K562 (cell line): ENCODE data around the gene CNDP1. TPM values are rescaled to one million over a fixed set of nuclear protein-coding genes. Genes with fewer than 3 reads are reported as not detected.

Experiments
- ATAC-seq: fragments of 200-7000 bp; cut with Tn5 transposase; 3 replicates; pipeline ENCODE4 v1.9.1; 2020; ENCODE audit warnings: moderate library complexity
- BruUV-seq: library from RNA; stranded (reverse); fragments of 400-500 nt; replicated peaks from 2 replicates; lab custom pipeline; 2021; lab: Mats Ljungman, UMichigan
- CTCF ChIA-PET: fragments of 300-600 bp; formaldehyde crosslinking; extraction: SDS; loops from one replicate; lab custom pipeline; 2021; ENCODE audit warnings: low intra/inter-chr PET ratio; lab: Yijun Ruan, JAX
- POLR2A ChIA-PET: fragments of 300-600, 350-650 bp; sonication (Branson Sonifier 250); formaldehyde crosslinking; extraction: SDS; loops from one replicate; lab custom pipeline; 2021; ENCODE audit warnings: antibody characterized with exemption, inconsistent platforms; lab: Yijun Ruan, JAX
- DNase-seq, 4 experiments: peaks; one replicate each; pipeline versions ENCODE4 v3.0.0 to v3.0.0-alpha.2; 2011 to 2018; ENCODE audit warnings: low spot score in 3 of 4, mixed read lengths in 3 of 4; ENCODE audit errors: extremely low read depth in 1 of 4
- FAIRE-seq: peaks from 2 replicates; lab custom pipeline; 2011; peaks lifted over from hg19 to GRCh38; lab: Jason Lieb, UNC
- H2AFZ ChIP-seq: 2 replicates; pipeline ENCODE4 v1.6.0; 2011; ENCODE audit warnings: low read depth, low read length, control low read depth, inconsistent platforms
- H3K27ac ChIP-seq: fragments of 200-600 bp; 3 replicates; pipeline ENCODE4 v1.8.0; 2011; ENCODE audit warnings: low read depth, mild to moderate bottlenecking, control low read depth, inconsistent platforms, low read length, moderate library complexity, mixed read lengths; ENCODE audit errors: extremely low read depth
- H3K27me3 ChIP-seq, 2 experiments: fragments of 300-600 bp in 1 of 2; 2 replicates in 1 of 2; 3 replicates in 1 of 2; pipeline versions ENCODE4 v1.6.0 to v1.8.0; 2011; ENCODE audit warnings: inconsistent platforms in 2 of 2, low read length in 2 of 2, mild to moderate bottlenecking in 1 of 2, mixed read lengths in 1 of 2, moderate library complexity in 1 of 2; ENCODE audit not compliant: control insufficient read depth in 2 of 2, insufficient read depth in 2 of 2
- H3K36me3 ChIP-seq: fragments of 300-600 bp; 3 replicates; pipeline ENCODE4 v1.8.0; 2011; ENCODE audit warnings: mild to moderate bottlenecking, low read length, inconsistent platforms; ENCODE audit not compliant: control insufficient read depth, insufficient read depth
- H3K4me1 ChIP-seq, 2 experiments: fragments of 200-600 bp in 1 of 2; replicated peaks in 1 of 2; 2 replicates in 1 of 2; 3 replicates in 1 of 2; pipeline versions ENCODE4 v1.5.1 to v1.8.0; 2011; ENCODE audit warnings: inconsistent platforms in 2 of 2, low read length in 2 of 2, mild to moderate bottlenecking in 1 of 2, mixed read lengths in 1 of 2, moderate library complexity in 1 of 2; ENCODE audit not compliant: control insufficient read depth in 2 of 2, insufficient read depth in 2 of 2
- H3K4me2 ChIP-seq: 2 replicates; pipeline ENCODE4 v1.6.1; 2011; ENCODE audit warnings: low read length, control low read depth, inconsistent platforms, mixed read lengths; ENCODE audit not compliant: insufficient read depth
- H3K4me3 ChIP-seq: fragments of 200-600 bp; sonication (generic), shearing (Covaris generic); 2 replicates; pipeline ENCODE4 v1.5.1; 2016; ENCODE audit warnings: control low read depth, inconsistent platforms
- H3K79me2 ChIP-seq: fragments of 200-600 bp; 3 replicates; pipeline ENCODE4 v1.8.0; 2011; ENCODE audit warnings: low read length, inconsistent platforms; ENCODE audit not compliant: control insufficient read depth, insufficient read depth
- H3K9ac ChIP-seq, 2 experiments: 2 replicates each; pipeline versions ENCODE4 v1.6.0 to v1.6.1; 2011; ENCODE audit warnings: low read depth in 2 of 2, low read length in 2 of 2, control low read depth in 1 of 2, inconsistent platforms in 1 of 2, mild to moderate bottlenecking in 1 of 2, mixed read lengths in 1 of 2; ENCODE audit not compliant: insufficient read depth in 1 of 2
- H3K9me1 ChIP-seq: one replicate; pipeline ENCODE4 v1.6.0; 2011; ENCODE audit warnings: inconsistent platforms, mild to moderate bottlenecking, low read length, moderate library complexity; ENCODE audit not compliant: control insufficient read depth, insufficient read depth
- H3K9me3 ChIP-seq: replicated peaks from 2 replicates; pipeline ENCODE4 v1.5.1; 2011; ENCODE audit warnings: low read depth, low read length, inconsistent platforms; ENCODE audit not compliant: control insufficient read depth, insufficient read depth
- H4K20me1 ChIP-seq: replicated peaks from 2 replicates; pipeline ENCODE4 v1.6.1; 2011; ENCODE audit warnings: low read length, inconsistent platforms, mixed read lengths; ENCODE audit not compliant: control insufficient read depth, insufficient read depth
- BRF2 ChIP-seq: IDR thresholded peaks from 3 replicates; pipeline ENCODE4 v1.6.1; 2011; ENCODE audit warnings: borderline replicate concordance, mild to moderate bottlenecking; ENCODE audit not compliant: insufficient read length, insufficient read depth
- CBFA2T3 ChIP-seq: fragments of 450-650 bp; IDR thresholded peaks from 2 replicates; pipeline ENCODE4 v1.6.1; 2017
- CBX3 ChIP-seq, 2 experiments: IDR thresholded peaks; 1 replicate in 1 of 2; 2 replicates in 1 of 2; pipeline ENCODE4 v1.6.1; 2012; ENCODE audit warnings: inconsistent platforms in 2 of 2, low read length in 2 of 2, borderline replicate concordance in 1 of 2, control low read depth in 1 of 2
- CXXC5 ChIP-seq: fragments of 250-450 bp; sonication (Bioruptor Pico); IDR thresholded peaks from 2 replicates; pipeline ENCODE4 v1.8.0; 2022; ENCODE audit warnings: inconsistent platforms, mild to moderate bottlenecking, moderate library complexity
- MITF ChIP-seq: IDR thresholded peaks from 2 replicates; pipeline ENCODE4 v1.6.1; 2014; ENCODE audit warnings: antibody characterized with exemption
- POLR3G ChIP-seq: IDR thresholded peaks from 2 replicates; pipeline ENCODE4 v1.6.1; 2011; ENCODE audit not compliant: insufficient read length, insufficient replicate concordance; ENCODE audit errors: extremely low read depth
- ZBTB8A ChIP-seq: fragments of 450-650 bp; IDR thresholded peaks from 2 replicates; pipeline ENCODE4 v1.6.1; 2018; ENCODE audit warnings: mild to moderate bottlenecking, moderate library complexity; ENCODE audit not compliant: partially characterized antibody
- ZNF583 ChIP-seq: fragments of 250-450 bp; sonication (Bioruptor Pico); IDR thresholded peaks from 2 replicates; pipeline ENCODE4 v1.4.0; 2020
- ZNF655 ChIP-seq: fragments of 250-450 bp; sonication (Bioruptor Pico); IDR thresholded peaks from 2 replicates; pipeline ENCODE4 v1.5.0; 2021
- ZNF79 ChIP-seq: fragments of 250-450 bp; sonication (Bioruptor Pico); IDR thresholded peaks from 2 replicates; pipeline ENCODE4 v1.4.0; 2020; ENCODE audit warnings: low read depth, mild to moderate bottlenecking, moderate library complexity
- WGBS: fragments of 100-300 bp; shearing (Covaris generic); methylation state at CpG from one replicate; pipeline ENCODE4 v1.1.6; 2016; ENCODE audit warnings: low coverage, mixed read lengths; ENCODE audit not compliant: insufficient coverage; ENCODE audit errors: missing lambda C conversion rate; 5-methylcytosine and 5-hydroxymethylcytosine counted together
- in situ Hi-C: fragments of 300-500 bp; cut with MboI; formaldehyde crosslinking; loops from 4 replicates; pipeline ENCODE4 v1.15.0; 2018; ENCODE audit warnings: inconsistent platforms, mixed read lengths
- intact Hi-C: fragments of 100-400 bp; cut with micrococcal nuclease; formaldehyde crosslinking; loops from 2 replicates; pipeline ENCODE4 v1.14.2; 2022
- polyA plus RNA-seq, 8 experiments: library from polyadenylated mRNA; depleted of rRNA in 4 of 8; stranded (reverse) in 5 of 8; unstranded in 3 of 8; fragments of >200 nt; fragmentation: Nextera tagmentation in 2 of 8; fragmentation: Illumina TruSeq in 1 of 8; extraction: Ambion mirVana in 2 of 8; extraction: Trizol in 1 of 8; gene quantifications; 2 replicates each; pipeline versions ENCODE4 v1.2.1 to v1.2.3, GENCODE V29; 2011 to 2014; ENCODE audit warnings: inconsistent platforms in 1 of 8, missing spikeins in 1 of 8
- total RNA-seq, 7 experiments: library from RNA; depleted of rRNA in 6 of 7; stranded (reverse); fragments of >200 nt in 6 of 7; fragmentation: Illumina TruSeq in 2 of 7; extraction: Trizol in 2 of 7; gene quantifications; 2 replicates each; pipeline versions ENCODE4 v1.2.1 to v1.2.3, GENCODE V29; 2011 to 2021; ENCODE audit warnings: low replicate concordance in 1 of 7

The CNDP1 gene
- total and polyA plus RNA-seq, 9 of the 15 experiments (the other 6 are each of a cell fraction or from before 2014, with no cell fraction given), result not detected

GRCh38 chr18:74544898-74545297, 10.6 kb downstream of the CNDP1 start:
- CTCF ChIA-PET, result no interaction called here
- no TSS peak for BruUV-seq
- H3K9me3 ChIP-seq, result no peaks in the 10 kb centered on the region
- DNase-seq (no peak), FAIRE-seq (no peak), ATAC-seq (no peak)
- no peak overlapping the region for H3K4me2 ChIP-seq
- H3K4me3 ChIP-seq, result no peak overlapping the region
- intact Hi-C loops, result no loop called here
- no peak for TF ChIP-seq MITF
- TF ChIP-seq CXXC5, result no peak
- no peak for TF ChIP-seq CBX3 (IDR thresholded peaks at IDR 0.05; ENCODE audit: borderline replicate concordance in 1 of 2, low read length in 2 of 2)
- TF ChIP-seq ZNF79 (CRISPR knock-in tag), result no peak
- no peak for TF ChIP-seq ZBTB8A
- no peak for TF ChIP-seq POLR3G
- TF ChIP-seq ZNF583 (CRISPR knock-in tag), result no peak
- TF ChIP-seq BRF2, result no peak
- no peak for TF ChIP-seq CBFA2T3
- TF ChIP-seq ZNF655 (CRISPR knock-in tag), result no peak
- no peaks in the 10 kb centered on the region for H3K9me1 ChIP-seq
- peaks cover 11 to 44% of the 10 kb centered on the region in 2 experiments; a peak in 4 of 5 replicates for H3K27me3 ChIP-seq
- no peaks in the 10 kb centered on the region for H3K79me2 ChIP-seq
- H2AFZ ChIP-seq, result no peak overlapping the region
- no peak overlapping the region for H3K9ac ChIP-seq
- H3K4me1 ChIP-seq, result no peaks in the 10 kb centered on the region
- no peaks in the 10 kb centered on the region for H4K20me1 ChIP-seq
- WGBS, result 3% methylated on average over 6 of the region's 8 CpGs
- H3K27ac ChIP-seq, result no peak overlapping the region
- in situ Hi-C loops, result no loop called here
- POLR2A ChIA-PET, result interaction anchor here (0.7 kb wide), 1 partner anchor 138 kb away, joined by 3 read pairs; no protein-coding TSS in a partner anchor
- no peaks in the 10 kb centered on the region for H3K36me3 ChIP-seq
